Activated CD8-positive, alpha-beta memory T cell treated with anti-CD3 and anti-CD28 coated beads for 48 hours (primary cell): ENCODE results near the gene RIT1.
A peak's percentile ranks its signal among the peaks of the same experiment; 100 is the strongest.

Experiments
- DNase-seq, 3 experiments: peaks; one replicate each; pipeline ENCODE4 v3.0.0-alpha.2; 2020; ENCODE audit warnings: low read depth in 2 of 3, low spot score in 2 of 3

The RIT1 gene

GRCh38 chr1:155911156-155912055 lies at the start of gene RIT1:
RIT1 (minus strand) TSS chr1:155911349; CDS start chr1:155910761, 588 bp downstream.
- DNase-seq, result peak; percentile 68 to 76 (median 74)

DNA sequence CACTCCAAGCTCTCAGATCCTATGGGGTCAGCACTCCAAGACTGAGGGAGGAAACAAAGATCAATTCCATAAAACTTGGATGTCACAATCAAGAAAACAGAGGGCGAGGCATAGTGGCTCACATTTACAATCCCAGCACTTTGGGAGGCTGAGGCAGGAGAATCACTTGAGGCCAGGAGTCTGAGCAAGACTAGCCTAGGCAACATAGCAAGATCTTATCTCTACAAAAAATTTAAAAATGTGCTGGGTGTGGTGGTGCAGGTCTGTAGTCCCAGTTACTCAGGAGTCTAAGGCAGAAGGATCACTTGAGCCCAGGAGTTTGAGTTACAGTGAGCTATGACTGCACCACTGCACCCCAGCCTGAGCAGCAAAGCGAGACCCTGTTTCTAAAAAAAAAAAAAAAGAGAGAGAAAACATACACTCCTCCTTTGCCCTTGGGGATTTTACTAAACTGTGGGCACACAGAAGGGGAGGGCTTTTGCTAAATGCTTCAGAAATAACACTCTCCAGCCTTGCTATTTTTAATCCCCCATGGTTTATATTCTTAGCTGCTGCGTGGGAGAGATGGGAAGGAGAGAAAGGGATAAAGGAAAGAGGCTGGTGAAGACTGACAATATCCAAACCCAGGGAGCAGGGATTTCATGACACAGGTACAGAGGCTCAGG lies 49.1 kb upstream of the RIT1 start:
- DNase-seq, result no peak

- no peak for DNase-seq
Measured at GRCh38 chr1:155957411-155957915, 46.3 kb upstream of the RIT1 start.

- DNase-seq, result no peak
Measured at GRCh38 chr1:155954645-155955044, 43.5 kb upstream of the RIT1 start.

DNA sequence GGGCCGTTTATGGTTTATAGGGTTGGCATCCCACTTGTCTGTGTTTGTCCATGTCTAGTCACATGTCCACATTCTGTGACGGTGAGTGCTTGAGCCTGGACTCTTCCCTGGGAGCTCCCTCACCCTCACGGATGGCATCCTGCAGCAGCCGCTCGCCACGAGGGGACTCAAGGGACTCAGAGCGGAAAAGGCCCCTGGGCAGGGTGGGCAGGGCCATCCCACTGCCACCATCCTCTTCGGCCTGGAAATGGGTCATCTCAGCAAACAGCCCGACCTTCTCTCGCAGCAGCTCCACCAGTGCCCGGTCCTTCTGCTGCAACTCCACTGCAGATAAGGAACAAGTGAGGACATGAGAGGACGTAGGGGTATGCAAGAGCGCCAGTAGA lies 41.3 kb upstream of the RIT1 start:
- no peak for DNase-seq

DNA sequence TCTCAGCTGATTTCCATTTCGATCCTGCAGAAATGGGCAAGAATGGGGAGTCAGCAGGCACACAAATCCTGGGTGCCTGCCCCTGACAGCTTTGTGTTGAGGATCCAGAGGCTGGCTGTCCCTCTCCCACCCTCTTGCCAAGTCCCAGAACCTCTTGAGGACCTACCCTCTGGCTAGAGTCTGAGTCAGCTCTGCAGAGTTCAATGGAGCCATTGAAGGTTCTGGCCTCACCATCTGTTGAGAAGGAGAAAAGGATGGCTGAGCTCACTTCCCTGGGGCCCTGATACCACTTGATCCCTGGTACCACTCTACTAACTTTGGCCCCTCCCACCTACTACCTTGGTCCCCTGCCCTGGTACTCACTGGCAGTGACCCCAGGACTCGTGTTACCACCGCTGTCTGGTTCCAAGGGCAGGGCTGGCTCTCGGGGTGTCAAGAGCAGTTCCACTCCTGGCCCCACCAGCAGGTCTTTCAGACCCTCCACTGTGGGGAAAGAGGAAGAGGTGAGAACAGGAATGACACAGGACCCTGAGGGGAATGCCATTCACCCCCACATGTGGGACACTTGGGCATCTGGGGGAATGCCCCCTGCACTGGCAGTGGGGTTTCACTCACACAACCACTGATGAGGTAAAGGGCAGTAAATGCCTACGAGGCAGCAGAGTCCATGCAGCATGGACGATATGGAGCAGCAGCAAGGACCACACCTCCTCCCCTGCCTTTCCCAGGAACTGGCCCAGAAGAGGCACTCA lies 40.8 kb upstream of the RIT1 start:
- no peak for DNase-seq

DNA sequence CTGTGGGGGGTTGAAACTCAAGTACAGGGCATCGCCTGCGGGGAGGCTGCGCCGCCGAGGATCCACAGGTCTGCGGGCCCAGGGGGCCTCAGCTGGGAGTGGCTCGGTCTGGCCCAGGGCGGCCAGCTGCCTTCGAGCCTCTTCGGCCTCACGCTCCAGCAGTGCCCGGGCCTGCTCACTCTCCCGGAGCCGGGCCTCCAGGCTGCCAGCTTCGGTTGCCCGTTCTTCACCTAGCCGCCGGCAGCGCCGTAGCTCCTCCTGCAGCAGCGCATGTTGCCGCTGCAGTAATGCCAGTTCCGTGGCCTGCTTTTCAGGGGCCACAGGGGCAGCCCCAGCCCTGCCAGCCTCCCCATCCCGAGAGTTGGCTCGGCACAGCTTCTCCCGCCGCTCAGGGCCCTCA lies 39.7 kb upstream of the RIT1 start:
- DNase-seq, result no peak

DNA sequence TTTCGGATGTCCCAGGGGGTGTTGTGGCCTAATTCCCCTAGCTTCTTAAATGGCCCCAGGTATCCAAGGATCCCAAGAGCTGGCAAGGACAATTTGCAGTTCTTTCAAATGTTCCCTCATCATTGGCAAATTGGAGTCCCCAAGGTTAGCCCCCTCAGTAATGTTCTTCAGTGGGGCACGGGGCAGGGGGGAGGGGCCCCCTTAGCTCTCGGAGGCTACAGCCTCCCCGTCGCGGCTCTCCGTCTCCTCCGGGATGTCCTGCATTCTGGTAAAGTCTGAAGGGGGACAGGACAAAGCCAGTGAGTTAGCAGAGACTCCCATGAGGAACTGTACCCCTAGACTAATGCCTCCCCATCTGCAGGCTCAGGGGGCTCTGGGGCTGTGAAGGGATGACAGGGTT lies 36.6 kb upstream of the RIT1 start:
- no peak for DNase-seq

DNA sequence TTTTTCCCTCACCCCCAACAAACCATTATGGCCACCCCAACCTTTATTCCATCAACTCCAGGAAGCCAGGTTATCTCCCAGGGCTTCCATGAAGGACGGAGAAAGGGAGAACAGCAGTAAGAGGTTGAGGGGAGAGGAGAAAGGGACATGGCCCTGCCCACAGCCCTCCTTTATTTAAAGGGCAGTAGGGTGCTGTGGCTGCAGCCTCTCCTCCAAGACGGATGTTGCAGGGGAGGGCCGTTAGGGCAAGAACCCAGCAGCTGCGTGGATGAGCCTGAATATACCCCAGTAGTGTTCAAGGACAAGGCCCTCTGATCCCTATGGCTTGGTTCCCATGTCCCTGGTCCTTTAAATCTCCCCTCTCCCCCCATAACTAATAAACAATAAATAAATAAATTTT lies 36.1 kb upstream of the RIT1 start:
- DNase-seq, result no peak

DNA sequence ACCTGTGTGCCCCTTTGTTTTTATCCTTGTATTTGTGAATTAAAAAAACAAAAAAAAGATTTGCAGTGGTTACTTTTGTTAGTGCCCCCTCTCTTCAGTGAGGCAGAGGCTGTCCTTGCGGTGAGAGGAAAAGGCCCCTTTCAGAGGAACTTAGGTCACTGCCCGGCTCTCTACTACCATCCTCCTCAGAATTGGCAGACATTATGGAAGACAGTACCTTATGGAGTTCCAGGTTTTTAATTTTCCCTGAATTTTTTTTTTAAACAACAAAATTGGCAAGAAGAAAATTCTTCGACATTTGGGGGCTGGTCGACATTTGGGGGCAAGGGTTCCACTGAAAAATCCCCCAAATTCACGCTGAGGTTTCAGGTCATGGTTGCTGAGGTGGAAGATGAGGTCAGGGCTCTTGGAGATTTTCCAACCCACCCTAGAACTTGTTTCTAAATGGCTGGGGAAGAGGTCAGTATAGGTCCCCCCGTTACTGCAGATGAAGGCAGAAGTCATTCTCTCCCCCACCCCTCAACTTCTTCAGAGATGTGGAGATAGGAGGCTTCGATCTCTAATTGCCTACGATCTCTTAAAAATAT lies 35.6 kb upstream of the RIT1 start:
- no peak for DNase-seq

- no peak for DNase-seq
Measured at GRCh38 chr1:155944444-155944799, 33.3 kb upstream of the RIT1 start.

DNA sequence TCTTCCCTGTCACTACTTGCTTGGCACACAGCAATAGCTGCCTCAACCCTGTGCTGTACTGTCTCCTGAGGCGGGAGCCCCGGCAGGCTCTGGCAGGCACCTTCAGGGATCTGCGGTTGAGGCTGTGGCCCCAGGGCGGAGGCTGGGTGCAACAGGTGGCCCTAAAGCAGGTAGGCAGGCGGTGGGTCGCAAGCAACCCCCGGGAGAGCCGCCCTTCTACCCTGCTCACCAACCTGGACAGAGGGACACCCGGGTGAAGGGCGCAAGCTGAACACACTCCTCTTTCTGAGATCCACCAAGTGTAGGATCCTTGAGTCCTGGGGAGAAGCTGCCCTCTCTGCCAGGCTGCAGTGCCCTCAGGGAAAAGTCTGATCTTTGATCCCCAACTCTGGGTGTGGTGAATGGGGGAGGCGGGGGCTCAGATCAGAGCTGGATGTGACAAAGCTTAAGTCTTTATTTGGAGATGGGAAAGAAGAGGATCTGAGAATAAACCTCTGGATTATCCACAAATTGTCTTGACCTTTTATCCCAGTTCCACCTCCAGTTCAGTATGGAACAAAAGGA lies 31.5 kb upstream of the RIT1 start:
- DNase-seq, result no peak

- no peak for DNase-seq
Measured at GRCh38 chr1:155941845-155942531, 30.8 kb upstream of the RIT1 start.

DNA sequence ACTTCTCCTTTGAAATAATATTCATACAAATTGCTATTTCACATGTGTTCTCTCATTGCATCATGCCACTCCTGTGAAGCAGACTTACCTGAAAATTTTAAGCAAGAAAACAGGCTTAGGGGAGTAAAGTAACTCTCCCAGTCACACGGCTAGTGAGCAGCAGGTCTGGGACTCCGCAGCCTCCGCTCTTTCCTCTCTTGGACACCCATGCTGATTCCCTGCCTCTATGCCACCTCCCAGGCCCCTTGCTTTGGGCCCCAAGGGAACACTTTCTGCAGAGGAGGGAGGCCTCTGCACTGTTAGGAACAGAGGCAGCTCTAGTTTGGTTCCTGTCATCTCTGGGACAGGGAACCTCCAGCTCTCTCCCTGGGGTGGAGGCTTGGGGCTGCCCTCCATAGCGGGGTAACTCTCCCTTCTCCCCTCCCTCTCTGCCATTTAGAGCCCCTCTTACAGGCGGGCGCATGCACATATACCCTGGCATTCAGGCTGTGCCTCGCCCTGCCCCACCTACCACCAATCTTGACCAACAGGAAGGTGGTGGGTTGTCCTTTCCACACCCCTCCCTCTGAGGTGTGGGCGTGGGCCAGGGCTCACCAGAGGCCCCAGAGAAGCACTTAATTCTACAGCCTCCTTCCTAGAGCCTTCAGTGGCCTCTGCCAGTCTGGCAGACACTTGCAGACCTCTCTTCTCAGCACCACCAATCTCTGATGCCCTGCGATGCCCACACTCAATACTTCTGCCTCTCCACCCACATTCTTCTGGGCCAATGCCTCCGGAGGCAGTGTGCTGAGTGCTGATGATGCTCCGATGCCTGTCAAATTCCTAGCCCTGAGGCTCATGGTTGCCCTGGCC lies 30.1 kb upstream of the RIT1 start, which contains the start of gene RXFP4:
TSS of gene RXFP4 (plus strand) at position 646 of the 852 bp plus-strand sequence. CDS start at position 718, 72 bp downstream.
- no peak for DNase-seq

- DNase-seq, result no peak
Measured at GRCh38 chr1:155940482-155940992, 29.4 kb upstream of the RIT1 start.

- DNase-seq, result no peak
Measured at GRCh38 chr1:155938220-155938627, 27.1 kb upstream of the RIT1 start.

DNA sequence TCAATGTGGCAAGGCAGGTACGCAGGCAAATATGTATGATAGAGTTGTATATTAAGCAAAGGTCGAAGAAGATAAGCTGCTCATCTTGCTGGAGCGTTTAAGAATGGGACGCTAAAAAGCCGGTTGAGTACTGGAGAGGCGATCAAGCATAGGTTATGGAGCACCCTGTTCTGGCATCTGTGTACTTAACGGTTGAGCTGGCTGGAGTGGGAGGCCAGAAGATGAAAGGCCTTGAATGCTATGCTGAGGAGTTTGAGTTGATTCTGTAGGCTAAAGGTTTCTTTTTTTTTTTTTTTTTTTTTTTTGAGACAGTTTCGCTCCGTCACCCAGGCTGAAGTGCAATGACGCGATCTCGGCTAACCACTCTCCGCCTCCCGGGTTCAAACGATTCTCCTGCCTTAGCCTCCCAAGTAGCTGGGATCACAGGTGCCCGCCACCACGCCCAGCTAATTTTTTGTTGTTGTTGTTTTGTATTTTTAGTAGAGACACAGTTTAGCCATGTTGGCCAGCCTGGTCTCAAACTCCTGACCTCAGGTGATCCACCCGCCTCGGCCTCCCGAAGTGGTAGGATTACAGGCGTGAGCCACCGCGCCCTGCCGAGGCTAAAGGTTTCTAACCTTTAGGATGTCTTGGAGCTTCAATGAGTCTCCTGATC lies 23.9 kb upstream of the RIT1 start:
- DNase-seq, result no peak

DNA sequence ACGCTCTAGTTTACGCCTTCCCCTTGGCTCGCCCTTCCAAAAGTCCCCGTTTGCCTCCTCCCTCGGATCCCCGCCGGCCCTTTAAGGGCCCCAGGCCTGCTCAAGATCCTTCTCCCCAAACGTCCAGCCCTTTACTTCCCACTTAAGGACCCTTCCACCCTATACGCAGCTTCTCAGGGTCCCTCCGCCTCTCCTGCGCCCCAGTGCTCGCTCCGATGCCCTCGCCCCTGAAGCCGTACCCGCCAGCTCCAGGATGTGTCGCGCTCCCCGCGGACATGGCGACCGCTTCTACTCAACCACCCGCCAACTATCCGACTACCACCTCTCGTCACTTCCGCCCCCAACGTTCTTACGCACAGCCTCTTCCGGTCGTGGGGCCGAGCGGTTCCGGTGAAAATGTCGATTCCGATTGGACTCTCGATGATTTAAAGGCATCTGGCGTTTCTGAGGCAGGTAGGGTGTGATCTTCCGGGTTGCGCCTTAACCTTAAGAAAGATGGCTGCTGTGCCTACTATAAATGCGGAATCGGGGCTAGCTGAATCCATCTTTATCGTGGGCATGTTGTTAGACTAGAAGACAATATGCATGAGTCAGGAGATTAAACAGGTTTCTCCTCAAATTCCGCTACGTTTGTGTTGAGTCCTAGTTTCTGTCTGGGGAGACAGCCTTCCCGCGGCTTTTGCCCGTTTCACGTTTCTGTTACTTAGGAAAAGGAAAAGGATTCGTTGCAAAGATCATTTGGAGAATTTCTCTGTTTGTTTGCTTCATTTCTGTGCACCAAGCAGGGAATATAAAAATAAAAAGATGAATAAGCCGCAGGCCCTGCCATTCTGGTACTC lies 23.2 kb upstream of the RIT1 start, which contains the start of gene KHDC4:
TSS of gene KHDC4 (minus strand) at position 317 of the 839 bp plus-strand sequence. CDS start at position 277, 40 bp downstream.
- peak; percentile 61 to 83 (median 81) for DNase-seq
